HG03571 (cell line): ENCODE results near the gene SNRNP70.
"Not testable (repeated sequence)": the region's sequence is repeated elsewhere in the genome, so short reads cannot be mapped to it uniquely, and the experiment has no call there.

Experiments
- ATAC-seq: cut with Tn5 transposase; IDR thresholded peaks from one replicate; pipeline ENCODE4 v1.9.1; 2021; ENCODE audit not compliant: unreplicated experiment

Gene SNRNP70

DNA sequence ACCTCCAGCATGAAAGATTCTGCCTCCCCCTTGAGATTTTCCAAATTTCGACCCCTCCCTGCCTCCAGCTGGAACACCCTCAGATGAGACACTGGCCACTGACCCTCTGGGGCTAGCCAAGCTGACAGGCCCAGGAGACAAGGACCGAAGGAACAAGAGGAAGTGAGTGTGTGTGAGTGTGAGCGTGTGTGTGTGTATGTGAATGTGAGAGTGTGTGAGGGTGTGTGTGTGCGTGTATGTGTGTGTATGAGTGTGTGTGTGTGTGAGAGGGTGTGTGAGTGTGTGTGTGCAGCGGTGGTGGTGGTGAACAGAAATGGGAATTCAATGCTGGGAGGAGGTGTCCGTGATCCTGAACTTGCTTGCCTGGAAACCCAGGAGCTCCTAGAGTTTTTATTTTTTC lies 56.1 kb downstream of the SNRNP70 start:
- no peak for ATAC-seq

GRCh38 chr19:49142866-49143335 lies 57.6 kb downstream of the SNRNP70 start:
- no peak for ATAC-seq

- no peak for ATAC-seq
Measured at GRCh38 chr19:49145573-49146407, 60.5 kb downstream of the SNRNP70 start.

- ATAC-seq: not testable (repeated sequence)
Measured at GRCh38 chr19:49146408-49146770, 61.1 kb downstream of the SNRNP70 start.

DNA sequence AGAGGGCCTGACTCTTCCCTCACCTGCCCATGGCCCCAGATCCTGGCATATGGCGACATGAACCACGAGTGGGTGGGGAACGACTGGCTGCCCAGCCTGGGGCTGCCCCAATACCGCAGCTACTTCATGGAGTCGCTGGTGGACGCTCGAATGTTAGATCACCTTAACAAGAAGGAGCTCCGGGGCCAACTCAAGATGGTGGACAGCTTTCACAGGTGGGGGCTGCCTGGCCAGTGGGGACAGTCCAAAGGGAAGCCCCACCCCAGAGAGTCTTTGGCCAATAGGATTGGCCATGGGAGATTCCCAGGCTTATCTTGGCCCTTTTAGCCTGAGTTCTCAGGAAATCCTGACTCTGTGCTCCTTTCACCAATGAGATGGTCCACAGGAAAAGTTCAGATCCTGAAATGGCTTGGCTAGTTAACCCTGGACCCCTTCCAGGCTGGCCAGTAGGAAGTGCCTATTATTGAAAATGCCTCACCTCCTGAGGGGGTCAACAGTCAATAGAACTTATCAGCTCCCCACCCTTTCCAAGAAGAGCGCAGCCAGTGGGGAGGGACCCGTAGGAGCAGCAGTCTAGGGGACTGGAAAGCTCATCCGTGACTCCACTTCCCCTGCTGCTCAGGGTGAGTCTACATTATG lies 62.9 kb downstream of the SNRNP70 start:
- no peak for ATAC-seq

GRCh38 chr19:49148784-49149651 lies 63.8 kb downstream of the SNRNP70 start:
- no peak for ATAC-seq

GRCh38 chr19:49149652-49150105 lies 64.4 kb downstream of the SNRNP70 start:
- no peak for ATAC-seq

- ATAC-seq: no peak
Measured at GRCh38 chr19:49150106-49150943, 65.1 kb downstream of the SNRNP70 start.

GRCh38 chr19:49150944-49151243 lies 65.6 kb downstream of the SNRNP70 start:
- no peak for ATAC-seq

DNA sequence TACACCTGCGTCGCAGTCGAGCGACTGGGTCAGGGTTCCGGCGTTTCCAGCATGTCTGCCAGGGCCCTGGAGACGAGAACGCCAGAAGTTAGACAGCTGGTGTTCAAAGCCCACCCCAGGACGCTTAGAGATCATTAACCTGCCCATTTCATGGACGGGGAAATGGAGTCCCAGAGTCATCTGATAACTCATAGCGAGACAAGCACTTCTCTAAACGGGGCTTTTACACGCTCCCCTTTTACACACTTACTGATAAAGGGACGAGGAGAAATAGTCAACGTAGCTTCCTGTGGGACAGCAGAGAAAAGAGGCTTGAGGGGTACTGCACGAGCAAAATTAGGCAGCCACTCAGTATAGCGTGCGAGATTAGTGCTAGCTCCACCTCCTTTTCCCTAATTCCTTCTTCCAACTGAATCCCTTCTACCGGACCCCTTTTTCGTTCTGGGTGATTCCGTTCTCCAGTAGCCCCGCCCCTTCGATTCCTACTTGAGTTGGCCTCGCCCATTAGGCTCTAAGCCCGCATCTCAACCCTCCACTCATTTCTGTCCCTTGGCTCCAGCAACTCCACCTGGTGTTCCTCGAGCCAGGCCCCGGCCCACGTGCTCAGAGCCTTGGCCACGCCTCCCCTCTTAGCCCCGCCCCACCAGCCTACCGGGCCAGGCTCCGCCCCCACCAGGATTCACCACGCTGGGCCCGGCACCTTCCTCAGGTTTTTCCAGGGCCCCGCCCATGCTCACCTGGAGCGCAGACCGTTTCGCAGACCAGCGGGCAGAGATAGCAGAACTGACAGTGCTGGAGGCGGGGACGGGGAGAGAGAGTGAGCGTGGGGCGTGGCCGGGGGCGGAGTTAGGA lies 66.2 kb downstream of the SNRNP70 start:
- ATAC-seq: no peak

DNA sequence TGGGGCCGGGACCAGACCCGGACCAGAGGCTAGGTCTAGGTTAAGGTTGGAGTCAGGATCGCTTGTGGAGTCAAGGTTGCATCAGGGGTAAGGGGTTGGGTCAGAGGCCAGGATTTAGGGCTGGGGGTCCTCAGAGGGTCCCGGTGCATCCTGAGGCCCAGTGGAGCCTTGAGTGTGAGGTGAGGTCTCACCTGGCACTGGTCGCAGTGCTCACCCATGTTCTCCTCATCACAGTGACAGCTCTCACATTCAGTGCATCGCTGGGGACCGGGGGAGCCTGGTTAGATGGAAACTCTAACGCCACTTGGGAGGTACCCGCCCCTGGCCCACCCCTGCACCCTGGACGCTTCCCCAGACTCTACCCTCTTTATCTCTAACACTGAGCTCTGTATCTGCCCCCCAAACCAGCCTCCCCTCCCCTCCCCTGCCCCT lies 66.9 kb downstream of the SNRNP70 start:
- ATAC-seq: no peak

DNA sequence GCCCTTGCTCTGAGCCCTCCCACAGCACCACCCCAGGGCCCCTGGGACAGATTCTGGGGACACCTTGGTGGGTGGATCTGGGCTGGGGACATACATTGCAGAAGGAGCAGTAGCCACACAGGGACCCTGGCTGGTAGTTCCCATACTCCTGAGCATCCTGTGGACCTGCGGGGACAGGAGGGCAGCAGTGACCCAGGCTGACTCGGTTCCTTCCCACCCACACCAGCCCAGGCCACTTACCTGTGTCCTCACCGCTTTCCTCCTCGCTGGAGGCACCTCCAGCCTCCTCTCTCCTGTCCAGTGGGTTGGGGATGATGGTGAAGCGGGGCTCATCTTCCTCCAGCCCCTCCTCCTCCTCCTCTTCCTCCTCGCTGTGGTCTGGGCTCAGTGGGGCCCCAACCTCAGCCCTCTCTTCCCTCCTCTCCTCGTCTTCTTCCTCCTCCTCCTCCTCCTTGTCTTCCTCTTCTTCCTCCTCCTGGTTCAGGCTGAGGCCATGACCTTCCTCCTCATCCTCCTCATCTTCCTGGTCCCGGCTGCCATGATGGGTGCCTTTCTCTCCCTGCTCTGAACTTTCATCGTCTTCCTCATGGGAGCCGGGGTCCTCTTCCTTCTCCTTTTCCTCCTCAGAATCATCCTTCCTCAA lies 68.0 kb downstream of the SNRNP70 start:
- no peak for ATAC-seq

- no peak for ATAC-seq
Measured at GRCh38 chr19:49154279-49154678, 69.0 kb downstream of the SNRNP70 start.

- no peak for ATAC-seq
Measured at GRCh38 chr19:49155005-49155819, 70.0 kb downstream of the SNRNP70 start, which contains the start of gene HRC. HRC (minus strand) TSS chr19:49155396; CDS start chr19:49155237, 159 bp downstream.

- ATAC-seq: no peak
Measured at GRCh38 chr19:49155820-49156346, 70.6 kb downstream of the SNRNP70 start.

DNA sequence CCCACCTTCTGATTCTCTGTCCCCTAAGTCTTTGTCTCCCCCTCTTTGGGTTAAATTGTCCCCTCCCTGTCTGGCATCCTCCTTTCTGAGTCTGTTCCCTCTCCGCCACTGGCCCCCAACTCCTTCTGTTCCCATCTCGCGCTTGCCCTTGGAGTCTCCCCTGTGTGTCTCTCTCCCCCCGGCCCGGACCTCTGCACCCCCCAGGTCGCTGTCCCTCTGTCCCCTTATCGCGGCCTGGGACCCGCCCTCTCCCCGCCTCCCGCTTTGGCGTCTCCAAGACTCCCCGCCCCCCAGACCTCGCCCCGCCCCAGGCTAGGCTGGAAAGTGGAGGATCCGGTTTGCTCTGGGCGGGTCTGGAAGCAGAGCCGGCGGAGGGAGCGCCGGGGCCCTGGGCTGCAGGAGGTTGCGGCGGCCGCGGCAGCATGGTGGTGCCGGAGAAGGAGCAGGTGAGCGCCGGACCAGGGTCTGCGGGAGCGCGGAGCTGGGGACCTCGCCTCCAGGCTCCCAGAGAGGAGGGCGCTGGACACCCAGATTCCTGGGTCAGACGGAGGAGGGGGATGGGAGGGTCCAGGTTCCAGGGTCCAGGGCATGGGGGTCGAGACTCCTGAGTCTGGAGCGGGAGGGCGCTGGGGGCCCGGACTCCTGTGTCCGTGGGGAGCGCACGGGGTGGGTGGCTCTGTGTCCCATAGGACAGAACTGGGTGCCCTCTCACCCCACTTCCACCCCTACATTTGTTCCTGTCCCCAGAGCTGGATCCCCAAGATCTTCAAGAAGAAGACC lies 72.4 kb downstream of the SNRNP70 start, which contains the start of gene TRPM4:
TSS of gene TRPM4 (plus strand) at position 348 of the 780 bp plus-strand sequence. CDS start at position 423, 75 bp downstream.
- ATAC-seq: no peak
